GM18505 (cell line): ENCODE measurements around the gene LRRK1.

Experiments used
- ATAC-seq: cut with Tn5 transposase; IDR thresholded peaks from one replicate; pipeline ENCODE4 v1.9.1; 2021; ENCODE audit not compliant: unreplicated experiment
- POLR2A ChIP-seq: IDR thresholded peaks from 4 replicates; pipeline ENCODE4 v1.6.1; 2011; ENCODE audit warnings: borderline replicate concordance; ENCODE audit not compliant: insufficient read depth, insufficient read length; ENCODE audit errors: extremely low read depth

The LRRK1 gene

GRCh38 chr15:101006931-101007691 lies 88.0 kb downstream of the LRRK1 start:
- no peak for ATAC-seq

GRCh38 chr15:101008158-101009139 lies 89.3 kb downstream of the LRRK1 start:
- no peak for TF ChIP-seq POLR2A
- peak; percentile 77 for ATAC-seq

More at GRCh38 chr15:101006931-101007691, 88.0 kb downstream of the LRRK1 start:
- no peak for TF ChIP-seq POLR2A

GRCh38 chr15:101009176-101009575 lies 90.0 kb downstream of the LRRK1 start:
- TF ChIP-seq POLR2A: no peak
- ATAC-seq: no peak

GRCh38 chr15:101010781-101011180 lies 91.6 kb downstream of the LRRK1 start:
- ATAC-seq: no peak
- TF ChIP-seq POLR2A: no peak

- TF ChIP-seq POLR2A: no peak
Observed at GRCh38 chr15:101012326-101013200, 93.4 kb downstream of the LRRK1 start.

GRCh38 chr15:101013201-101013550 lies 94.0 kb downstream of the LRRK1 start:
- no peak for TF ChIP-seq POLR2A
- no peak for ATAC-seq

More at GRCh38 chr15:101012326-101013200, 93.4 kb downstream of the LRRK1 start:
- ATAC-seq: no peak

GRCh38 chr15:101013769-101014675 lies 94.9 kb downstream of the LRRK1 start:
- no peak for ATAC-seq
- TF ChIP-seq POLR2A: no peak

GRCh38 chr15:101014921-101015841 lies 96.0 kb downstream of the LRRK1 start:
- no peak for TF ChIP-seq POLR2A
- ATAC-seq: no peak

GRCh38 chr15:101016581-101016980 lies 97.4 kb downstream of the LRRK1 start:
- ATAC-seq: no peak

GRCh38 chr15:101017093-101017754 lies 98.1 kb downstream of the LRRK1 start:
- TF ChIP-seq POLR2A: no peak
- ATAC-seq: no peak

More at GRCh38 chr15:101016581-101016980, 97.4 kb downstream of the LRRK1 start:
- no peak for TF ChIP-seq POLR2A

- no peak for ATAC-seq
- TF ChIP-seq POLR2A: no peak
Observed at GRCh38 chr15:101018016-101018415, 98.9 kb downstream of the LRRK1 start.

GRCh38 chr15:101018450-101018849 lies 99.3 kb downstream of the LRRK1 start:
- ATAC-seq: no peak
- TF ChIP-seq POLR2A: no peak
